Omental fat pad (tissue), 4 donors: ENCODE measurements around the gene PTPRD. TPM values are rescaled to one million over a fixed set of nuclear protein-coding genes. Genes with fewer than 3 reads are reported as not detected.
A peak's percentile ranks its signal among the peaks of the same experiment; 100 is the strongest.

ENCODE experiments used
- ATAC-seq: fragments of 150-250 bp; one replicate; pipeline ENCODE4 v1.9.1; 2016; ENCODE audit warnings: mild to moderate bottlenecking, moderate library complexity; ENCODE audit not compliant: low FRiP score
- DNase-seq: peaks from one replicate; pipeline ENCODE4 v3.0.0-alpha.2; 2019; ENCODE audit warnings: low spot score
- total RNA-seq, 4 donors: library from RNA; depleted of rRNA; stranded (reverse); fragments of >200 nt; gene quantifications; one replicate each; pipeline ENCODE4 v1.1.0, GENCODE V29; 2016
- TF ChIP-seq, protein P1 (sequence below), 3 donors: fragments of 450-650 bp; IDR thresholded peaks; one replicate each; pipeline ENCODE4 v1.5.1; 2016 to 2017; ENCODE audit warnings: antibody characterized with exemption in 3 of 3, mild to moderate bottlenecking in 3 of 3, moderate library complexity in 2 of 3

PTPRD gene
- total RNA-seq, 4 donors from 2014 or later, result 3.5 to 34.2 (median 11.2) TPM

GRCh38 chr9:8457055-8457454 lies 2155.7 kb downstream of the PTPRD start:
- no peak for DNase-seq
- TF ChIP-seq, protein P1, sequence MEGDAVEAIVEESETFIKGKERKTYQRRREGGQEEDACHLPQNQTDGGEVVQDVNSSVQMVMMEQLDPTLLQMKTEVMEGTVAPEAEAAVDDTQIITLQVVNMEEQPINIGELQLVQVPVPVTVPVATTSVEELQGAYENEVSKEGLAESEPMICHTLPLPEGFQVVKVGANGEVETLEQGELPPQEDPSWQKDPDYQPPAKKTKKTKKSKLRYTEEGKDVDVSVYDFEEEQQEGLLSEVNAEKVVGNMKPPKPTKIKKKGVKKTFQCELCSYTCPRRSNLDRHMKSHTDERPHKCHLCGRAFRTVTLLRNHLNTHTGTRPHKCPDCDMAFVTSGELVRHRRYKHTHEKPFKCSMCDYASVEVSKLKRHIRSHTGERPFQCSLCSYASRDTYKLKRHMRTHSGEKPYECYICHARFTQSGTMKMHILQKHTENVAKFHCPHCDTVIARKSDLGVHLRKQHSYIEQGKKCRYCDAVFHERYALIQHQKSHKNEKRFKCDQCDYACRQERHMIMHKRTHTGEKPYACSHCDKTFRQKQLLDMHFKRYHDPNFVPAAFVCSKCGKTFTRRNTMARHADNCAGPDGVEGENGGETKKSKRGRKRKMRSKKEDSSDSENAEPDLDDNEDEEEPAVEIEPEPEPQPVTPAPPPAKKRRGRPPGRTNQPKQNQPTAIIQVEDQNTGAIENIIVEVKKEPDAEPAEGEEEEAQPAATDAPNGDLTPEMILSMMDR (IDR thresholded peaks at IDR 0.05), result no peak
- peak; percentile 50 for ATAC-seq

DNA sequence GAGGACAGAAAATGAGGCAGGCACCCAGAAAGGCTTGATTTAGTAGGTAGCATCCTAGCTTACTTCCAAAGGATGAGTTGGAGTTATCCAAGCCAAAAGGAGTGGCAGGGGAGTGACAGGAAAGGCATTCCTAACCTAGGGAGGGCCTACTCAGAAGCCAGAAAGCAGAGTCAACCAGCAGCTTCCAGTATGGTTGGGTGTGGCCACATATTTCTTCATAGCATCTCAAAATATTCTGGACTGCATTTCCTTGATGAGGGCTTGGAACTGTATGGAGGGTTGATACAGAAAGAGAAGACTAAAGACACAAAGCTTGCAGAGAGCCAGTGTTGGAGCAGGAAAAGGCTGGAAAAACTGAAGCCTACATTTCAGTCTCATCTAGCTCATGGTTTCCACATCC lies 2156.5 kb downstream of the PTPRD start:
- DNase-seq (no peak), ATAC-seq (peak; percentile 94)
- TF ChIP-seq, protein P1 (IDR thresholded peaks at IDR 0.05), result no peak

GRCh38 chr9:8450810-8451545 lies 2161.8 kb downstream of the PTPRD start:
- TF ChIP-seq, protein P1 (IDR thresholded peaks at IDR 0.05), result no peak
- DNase-seq, result no peak
- ATAC-seq, result no peak

DNA sequence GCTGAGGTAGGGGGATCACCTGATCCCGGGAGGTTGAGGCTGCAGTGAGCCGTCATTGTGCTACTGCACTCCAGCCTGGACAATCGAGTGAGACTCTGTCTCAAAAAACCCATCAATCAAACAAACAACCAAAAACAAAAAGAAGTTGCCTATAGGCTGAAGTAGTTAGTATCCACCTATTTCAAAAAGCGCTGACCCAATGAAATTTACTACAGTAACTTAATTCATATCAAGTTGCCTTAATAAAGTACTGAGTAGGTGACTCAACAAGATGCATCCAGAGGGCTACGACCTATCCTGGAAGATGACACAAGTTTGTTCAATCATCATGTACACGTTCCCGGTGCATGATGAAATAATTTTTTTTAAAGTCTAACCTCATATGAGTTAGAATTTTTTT lies 2164.6 kb downstream of the PTPRD start:
- DNase-seq, result no peak
- TF ChIP-seq, protein P1 (IDR thresholded peaks at IDR 0.05), result no peak
- no peak for ATAC-seq

GRCh38 chr9:8447601-8448000 lies 2165.2 kb downstream of the PTPRD start:
- DNase-seq (no peak), ATAC-seq (no peak)
- TF ChIP-seq, protein P1 (IDR thresholded peaks at IDR 0.05), result no peak

DNA sequence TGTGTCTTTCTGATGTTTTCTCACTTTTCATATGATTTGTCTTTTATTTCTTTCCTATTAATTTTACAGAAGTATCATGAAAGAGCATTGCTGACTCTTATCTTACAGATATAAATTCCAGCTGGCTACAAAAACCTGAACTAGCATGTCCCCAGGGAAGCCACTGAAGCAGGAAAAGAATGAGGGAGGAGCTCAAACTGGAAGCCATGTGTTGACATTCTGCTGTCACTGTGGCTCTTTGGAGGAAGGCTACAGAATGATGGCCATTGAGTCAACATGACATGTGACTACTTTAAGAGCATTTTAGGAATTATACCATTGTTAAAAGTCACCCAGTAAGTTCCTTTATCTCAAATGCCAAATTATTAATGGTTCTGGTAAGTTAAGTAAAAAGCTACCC lies 2174.9 kb downstream of the PTPRD start:
- DNase-seq (no peak), ATAC-seq (no peak)
- TF ChIP-seq, protein P1 (IDR thresholded peaks at IDR 0.05), result no peak

GRCh38 chr9:8437259-8437658 lies 2175.5 kb downstream of the PTPRD start:
- ATAC-seq (no peak), DNase-seq (no peak)
- TF ChIP-seq, protein P1 (IDR thresholded peaks at IDR 0.05), result no peak
